Activated T-cell treated with anti-CD3 and anti-CD28 coated beads, Interleukin-2, amount 50 U/mL, for 24 hours (primary cell): ENCODE data around the gene RPL26.

ENCODE experiments used
- DNase-seq: peaks from one replicate; pipeline ENCODE4 v3.0.0-alpha.2; 2020
- H3K27ac Mint-ChIP-seq: 2 replicates; pipeline ENCODE4 v1.8.0; 2020; ENCODE audit warnings: mild to moderate bottlenecking, mixed read lengths
- H3K27me3 Mint-ChIP-seq: 2 replicates; pipeline ENCODE4 v1.8.0; 2020; ENCODE audit warnings: mixed read lengths
- H3K36me3 Mint-ChIP-seq: 2 replicates; pipeline ENCODE4 v1.8.0; 2020; ENCODE audit warnings: low read depth, mixed read lengths
- H3K4me1 Mint-ChIP-seq: 2 replicates; pipeline ENCODE4 v1.8.0; 2020; ENCODE audit warnings: low read depth, mixed read lengths
- H3K4me3 Mint-ChIP-seq: 2 replicates; pipeline ENCODE4 v1.8.0; 2020; ENCODE audit warnings: mild to moderate bottlenecking, moderate library complexity, mixed read lengths
- H3K9me3 Mint-ChIP-seq: 2 replicates; pipeline ENCODE4 v1.8.0; 2020; ENCODE audit warnings: mixed read lengths

Gene RPL26

DNA sequence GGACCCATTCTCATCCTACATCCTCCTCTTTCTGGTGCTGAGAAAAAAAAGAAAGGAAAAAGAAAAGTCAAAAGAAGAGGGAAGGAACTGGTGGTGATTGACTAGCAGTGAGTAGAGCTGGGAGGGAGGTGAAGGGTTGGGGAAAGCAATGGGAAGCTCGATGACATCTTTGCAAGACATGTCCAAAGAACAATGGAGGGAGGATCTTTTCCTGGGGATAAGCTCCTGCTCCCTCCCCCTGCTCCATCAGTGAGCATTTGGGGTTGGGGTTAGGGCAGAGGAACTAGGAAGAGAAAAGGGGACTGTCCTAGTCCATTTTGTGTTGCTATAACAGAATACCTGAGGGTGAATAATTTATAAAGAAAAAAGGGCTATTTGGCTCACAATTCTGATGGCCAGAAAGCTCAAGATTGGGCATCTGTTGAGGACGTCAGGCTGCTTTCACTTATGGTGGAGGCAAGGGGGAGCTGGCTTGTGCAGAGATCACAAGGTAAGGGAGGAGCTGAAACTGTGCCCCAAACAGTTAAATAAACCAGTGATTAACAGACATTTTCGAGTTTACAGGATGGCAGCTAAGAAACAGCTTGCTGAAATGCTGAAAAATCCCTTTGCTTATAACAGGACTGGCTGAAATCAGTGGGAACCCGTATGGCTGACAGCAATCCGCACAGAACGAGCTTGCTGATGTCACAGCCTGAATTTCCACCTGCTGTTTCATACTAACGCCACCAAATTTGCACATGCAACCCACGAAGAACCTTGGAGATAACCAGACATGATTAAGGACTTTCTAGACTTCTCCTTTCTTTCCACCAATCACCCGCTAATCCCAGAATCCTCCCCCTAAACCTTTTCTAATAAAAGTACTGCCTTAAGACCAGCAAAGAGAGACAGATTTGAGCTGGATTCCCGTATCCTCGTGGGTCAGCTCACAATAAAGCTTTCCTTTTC, 44.9 kb downstream of the RPL26 start:
- DNase-seq, result no peak
- Mint-ChIP-seq H3K4me1 (peaks cover 11% of the 10 kb centered on the region), H3K36me3 (no peaks in the 10 kb centered on the region), H3K9me3 (no peaks in the 10 kb centered on the region), H3K27ac (no peak overlapping the region), H3K4me3 (no peak overlapping the region), H3K27me3 (peaks cover 2% of the 10 kb centered on the region)

DNA sequence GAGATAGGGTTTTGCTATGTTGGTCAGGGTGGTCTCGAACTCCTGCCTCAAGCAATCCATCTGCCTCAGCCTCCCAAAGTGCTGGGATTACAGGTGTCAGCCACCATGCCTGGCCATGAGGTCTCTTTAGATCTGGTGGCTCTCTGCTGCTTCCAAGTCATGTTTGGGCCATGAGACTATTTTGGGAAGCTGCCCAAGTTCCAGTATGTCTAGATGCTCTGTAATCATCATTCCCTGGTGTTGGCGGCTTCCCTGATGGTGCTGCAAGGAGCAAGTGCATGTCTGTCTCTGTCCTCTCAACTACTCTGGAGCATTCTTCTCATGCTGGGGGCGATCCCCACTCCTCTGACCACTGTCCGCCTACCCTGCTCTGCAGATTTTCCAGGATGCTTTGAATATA, 49.7 kb downstream of the RPL26 start:
- no peak for DNase-seq
- H3K4me1 Mint-ChIP-seq, result peaks cover 7% of the 10 kb centered on the region

DNA sequence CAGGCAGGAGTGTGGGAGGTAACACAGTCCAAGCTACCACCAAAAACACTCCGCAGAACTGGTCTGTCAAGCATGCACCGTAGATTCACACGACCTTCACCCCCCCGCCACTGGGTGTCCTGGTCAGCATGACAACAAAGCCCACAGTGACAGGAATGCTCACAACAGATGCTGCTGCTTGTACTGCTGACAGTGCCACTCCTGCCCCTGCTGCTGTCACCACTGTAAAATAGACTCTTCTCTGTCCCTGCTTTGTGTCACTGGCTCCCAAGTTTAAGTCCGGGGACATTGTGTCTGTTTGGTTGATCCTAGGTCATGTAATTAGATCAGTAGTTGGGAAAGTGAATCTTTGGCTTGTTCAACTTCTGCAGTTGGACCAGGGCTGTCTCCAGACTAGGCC, 50.3 kb downstream of the RPL26 start:
- no peaks in the 10 kb centered on the region for H3K36me3 Mint-ChIP-seq
- peaks cover 22% of the 10 kb centered on the region for H3K27me3 Mint-ChIP-seq
- DNase-seq, result no peak
- H3K4me1 Mint-ChIP-seq, result peaks cover under 1% of the 10 kb centered on the region
- no peaks in the 10 kb centered on the region for H3K9me3 Mint-ChIP-seq
- no peak overlapping the region for H3K27ac Mint-ChIP-seq
- H3K4me3 Mint-ChIP-seq, result no peak overlapping the region

More for the DNA sequence above, 49.7 kb downstream of the RPL26 start:
- Mint-ChIP-seq H3K27ac (no peak overlapping the region), H3K4me3 (no peak overlapping the region), H3K27me3 (peaks cover 16% of the 10 kb centered on the region), H3K36me3 (no peaks in the 10 kb centered on the region), H3K9me3 (no peaks in the 10 kb centered on the region)

DNA sequence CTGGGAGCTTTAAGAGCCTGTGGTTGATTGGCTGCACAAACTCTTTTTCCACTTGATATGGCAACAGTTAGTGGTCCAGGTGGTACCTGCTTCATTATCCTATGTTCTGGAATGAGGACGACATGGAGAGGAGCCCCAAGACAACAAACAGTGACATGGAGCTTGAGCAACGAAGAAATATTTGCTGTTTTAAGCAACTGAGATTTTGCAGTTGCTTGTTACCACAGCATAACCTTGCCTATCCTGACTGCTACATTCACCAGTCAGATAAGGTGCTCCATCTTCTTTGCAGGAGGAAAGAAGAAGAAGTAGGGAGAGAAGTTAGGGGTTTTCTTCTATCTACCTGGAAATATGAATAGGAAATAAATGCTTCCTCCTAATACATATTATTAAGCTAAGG, 50.9 kb downstream of the RPL26 start:
- Mint-ChIP-seq H3K4me1 (peaks cover 5% of the 10 kb centered on the region), H3K27ac (no peak overlapping the region), H3K27me3 (peaks cover 28% of the 10 kb centered on the region), H3K4me3 (no peak overlapping the region), H3K36me3 (no peaks in the 10 kb centered on the region), H3K9me3 (no peaks in the 10 kb centered on the region)
- no peak for DNase-seq
